ENCODE data around the gene OXLD1. TPM values are rescaled to one million over a fixed set of nuclear protein-coding genes. Genes with fewer than 3 reads are reported as not detected.

OXLD1 gene
- total and polyA plus RNA-seq, 10 of the 15 experiments (the other 5 are each of a cell fraction or from before 2014, with no cell fraction given): 4.6 to 89.5 (median 39.8) TPM

DNA sequence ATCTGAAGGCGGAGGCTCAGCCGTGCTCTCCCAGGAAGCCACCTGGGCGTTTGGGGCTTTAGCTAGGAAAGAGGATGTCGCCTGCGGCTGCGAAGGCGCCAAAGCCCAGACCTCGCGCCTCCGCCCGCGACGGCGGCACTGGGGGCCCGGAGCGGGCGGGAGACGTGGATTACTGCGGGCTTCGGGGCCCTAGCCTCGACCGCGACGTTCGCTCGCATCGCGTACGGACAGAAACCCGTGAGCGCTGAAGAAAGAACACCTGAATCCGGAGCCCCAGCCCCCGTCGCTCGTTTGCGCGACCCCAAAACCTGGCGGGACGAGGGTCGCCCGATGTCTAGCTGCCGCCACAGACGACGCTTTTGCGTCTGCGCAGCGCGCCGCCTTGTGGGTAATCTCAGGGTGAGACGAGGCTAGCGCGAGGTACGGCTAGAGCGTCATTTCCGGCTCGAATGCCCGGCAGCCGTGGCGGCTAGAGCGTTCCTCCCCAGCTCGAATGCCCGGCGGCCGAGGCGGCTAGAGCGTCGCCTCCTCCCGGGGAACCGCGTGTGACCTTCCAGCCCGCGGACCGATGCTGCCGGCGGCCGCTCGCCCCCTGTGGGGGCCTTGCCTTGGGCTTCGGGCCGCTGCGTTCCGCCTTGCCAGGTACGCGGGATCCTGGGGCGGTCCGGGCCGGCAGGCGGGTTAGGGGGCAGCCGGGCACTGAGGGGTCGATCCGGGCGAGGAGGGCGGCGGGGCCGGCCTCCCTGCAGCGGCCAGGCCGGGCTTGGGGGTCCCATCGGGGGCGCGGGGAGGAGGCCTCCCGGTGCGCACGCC, 36.7 kb upstream of the OXLD1 start, which contains the start of gene MRPL12 (continued):
- TF ChIP-seq, protein P1, sequence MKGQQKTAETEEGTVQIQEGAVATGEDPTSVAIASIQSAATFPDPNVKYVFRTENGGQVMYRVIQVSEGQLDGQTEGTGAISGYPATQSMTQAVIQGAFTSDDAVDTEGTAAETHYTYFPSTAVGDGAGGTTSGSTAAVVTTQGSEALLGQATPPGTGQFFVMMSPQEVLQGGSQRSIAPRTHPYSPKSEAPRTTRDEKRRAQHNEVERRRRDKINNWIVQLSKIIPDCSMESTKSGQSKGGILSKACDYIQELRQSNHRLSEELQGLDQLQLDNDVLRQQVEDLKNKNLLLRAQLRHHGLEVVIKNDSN (IDR thresholded peaks at IDR 0.05; ENCODE audit: borderline replicate concordance, extremely low read length, insufficient read depth, low read depth, low read length): no peak
- TF ChIP-seq PBX3 (IDR thresholded peaks at IDR 0.05; ENCODE audit: insufficient replicate concordance, low read depth, low read length) (no peak), FOXM1 (IDR thresholded peaks at IDR 0.05; ENCODE audit: low read depth, low read length) (no peak), PML (IDR thresholded peaks at IDR 0.05; ENCODE audit: low read length) (peak; percentile 90), HCFC1 (IDR thresholded peaks at IDR 0.05; ENCODE audit: low read length) (peak; percentile 80), ZNF622 (IDR thresholded peaks at IDR 0.05) (no peak), KLF5 (IDR thresholded peaks at IDR 0.05; ENCODE audit: partially characterized antibody) (peak; percentile 45), RB1 (IDR thresholded peaks at IDR 0.05; ENCODE audit: borderline replicate concordance) (peak; percentile 89; the same call in 1 of the 2 replicates), STAT1 (conservative IDR thresholded peaks at IDR 0.05) (no peak), IKZF2 (IDR thresholded peaks at IDR 0.05) (no peak), CBX5 (IDR thresholded peaks at IDR 0.05; ENCODE audit: low read depth) (no peak), SIN3A (IDR thresholded peaks at IDR 0.05; ENCODE audit: low read depth, low read length) (0 out of 2 replicates have a peak, but pooled peaks have one; percentile 35), MEF2B (IDR thresholded peaks at IDR 0.05; ENCODE audit: partially characterized antibody, poor library complexity, severe bottlenecking) (no peak), ZNF384 (IDR thresholded peaks at IDR 0.05; ENCODE audit: borderline replicate concordance, low read depth, low read length) (no peak), MYB (IDR thresholded peaks at IDR 0.05; ENCODE audit: borderline replicate concordance, low read depth, low read length) (no peak), RFX5 (IDR thresholded peaks at IDR 0.05; ENCODE audit: low read depth, low read length) (peak; percentile 22; the same call in 1 of the 2 replicates), IRF5 (IDR thresholded peaks at IDR 0.05; ENCODE audit: borderline replicate concordance) (no peak), MLLT1 (IDR thresholded peaks at IDR 0.05) (no peak), TCF3 (IDR thresholded peaks at IDR 0.05; ENCODE audit: borderline replicate concordance, insufficient read depth, low read depth, low read length) (0 out of 2 replicates have a peak, but pooled peaks have one; percentile 21)
- TF ChIP-seq, protein P2, sequence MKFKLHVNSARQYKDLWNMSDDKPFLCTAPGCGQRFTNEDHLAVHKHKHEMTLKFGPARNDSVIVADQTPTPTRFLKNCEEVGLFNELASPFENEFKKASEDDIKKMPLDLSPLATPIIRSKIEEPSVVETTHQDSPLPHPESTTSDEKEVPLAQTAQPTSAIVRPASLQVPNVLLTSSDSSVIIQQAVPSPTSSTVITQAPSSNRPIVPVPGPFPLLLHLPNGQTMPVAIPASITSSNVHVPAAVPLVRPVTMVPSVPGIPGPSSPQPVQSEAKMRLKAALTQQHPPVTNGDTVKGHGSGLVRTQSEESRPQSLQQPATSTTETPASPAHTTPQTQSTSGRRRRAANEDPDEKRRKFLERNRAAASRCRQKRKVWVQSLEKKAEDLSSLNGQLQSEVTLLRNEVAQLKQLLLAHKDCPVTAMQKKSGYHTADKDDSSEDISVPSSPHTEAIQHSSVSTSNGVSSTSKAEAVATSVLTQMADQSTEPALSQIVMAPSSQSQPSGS (IDR thresholded peaks at IDR 0.05; ENCODE audit: low read length): no peak

Measured in GM12878 (cell line).